CD1c-positive myeloid dendritic cell (primary cell): Measurements from ENCODE around the gene SAFB2.
A peak's percentile ranks its signal among the peaks of the same experiment; 100 is the strongest.

Experiments used
- DNase-seq: peaks from one replicate; pipeline ENCODE4 v3.0.0-alpha.2; 2016; ENCODE audit errors: extremely low spot score

The SAFB2 gene

GRCh38 chr19:5622465-5623396 lies at the start of gene SAFB2, which contains the start of gene SAFB:
TSS of gene SAFB2 (minus strand) at chr19:5622776. CDS start at chr19:5622715, 61 bp downstream.
TSS of gene SAFB (plus strand) at chr19:5623083. CDS start at chr19:5623206, 123 bp downstream.
- DNase-seq: peak; percentile 100

DNA sequence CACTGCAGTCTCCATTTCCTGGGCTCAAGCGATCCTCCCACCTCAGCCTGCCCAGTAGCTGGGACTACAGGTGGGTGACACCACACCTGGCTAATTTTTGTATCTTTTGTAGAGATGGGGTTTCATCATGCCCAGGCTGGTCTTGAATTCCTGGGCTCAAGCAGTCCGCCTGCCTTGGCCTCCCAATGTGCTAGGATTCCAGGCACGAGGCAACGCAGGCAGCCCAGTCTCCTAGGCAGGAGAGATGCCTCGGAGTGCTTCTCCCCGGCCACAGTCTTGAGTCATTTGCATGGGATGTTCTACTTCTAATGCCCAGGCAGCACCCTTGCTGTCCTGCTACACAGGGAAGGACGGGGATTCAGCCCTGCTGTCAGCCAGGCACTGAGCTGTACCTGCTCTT lies 49.0 kb upstream of the SAFB2 start:
- DNase-seq: no peak

DNA sequence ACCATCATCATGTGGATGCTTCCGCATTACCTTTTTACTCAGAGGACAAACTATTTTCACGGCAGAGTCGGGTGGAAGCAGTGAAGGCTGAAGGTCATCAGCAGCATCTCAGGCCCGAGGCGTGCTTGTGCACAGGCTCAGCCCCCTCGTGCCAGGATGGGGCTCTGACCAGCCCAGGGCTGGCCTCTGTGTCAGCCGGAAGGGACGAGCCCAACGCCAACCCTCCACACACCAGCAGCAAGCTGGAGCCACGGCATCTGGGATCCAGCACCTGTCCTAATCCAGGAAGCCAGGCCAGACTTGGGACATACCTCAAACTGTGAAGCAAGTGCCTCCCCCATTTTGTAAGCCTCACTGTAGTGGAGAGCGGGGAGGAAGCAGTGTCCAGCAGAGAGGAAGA lies 46.6 kb upstream of the SAFB2 start:
- DNase-seq: no peak

DNA sequence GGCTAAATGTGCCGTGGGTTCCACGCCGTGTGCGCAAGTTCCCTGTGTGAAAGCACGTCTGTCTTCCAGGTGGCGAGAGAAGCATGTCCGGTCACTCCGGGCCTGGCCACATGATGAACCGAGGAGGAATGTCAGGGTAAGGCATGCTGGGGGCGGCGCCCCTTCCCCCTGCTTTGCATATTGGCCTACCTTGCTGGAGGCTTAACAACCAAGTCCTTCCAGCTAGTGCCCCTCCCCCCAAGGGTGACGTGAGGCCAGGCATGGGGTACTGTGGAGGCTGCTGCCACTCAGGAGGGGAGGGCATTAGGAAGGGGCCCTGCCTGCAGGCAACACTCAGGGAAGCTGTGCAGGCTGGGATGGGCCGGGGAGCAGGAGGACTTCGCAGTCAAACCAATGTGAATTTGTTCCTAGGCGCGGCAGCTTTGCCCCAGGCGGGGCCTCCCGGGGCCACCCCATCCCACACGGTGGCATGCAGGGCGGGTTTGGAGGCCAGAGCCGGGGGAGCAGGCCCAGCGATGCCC lies 45.2 kb upstream of the SAFB2 start:
- no peak for DNase-seq

- no peak for DNase-seq
These were observed 44.5 kb upstream of the SAFB2 start for GRCh38 chr19:5666921-5667610.

DNA sequence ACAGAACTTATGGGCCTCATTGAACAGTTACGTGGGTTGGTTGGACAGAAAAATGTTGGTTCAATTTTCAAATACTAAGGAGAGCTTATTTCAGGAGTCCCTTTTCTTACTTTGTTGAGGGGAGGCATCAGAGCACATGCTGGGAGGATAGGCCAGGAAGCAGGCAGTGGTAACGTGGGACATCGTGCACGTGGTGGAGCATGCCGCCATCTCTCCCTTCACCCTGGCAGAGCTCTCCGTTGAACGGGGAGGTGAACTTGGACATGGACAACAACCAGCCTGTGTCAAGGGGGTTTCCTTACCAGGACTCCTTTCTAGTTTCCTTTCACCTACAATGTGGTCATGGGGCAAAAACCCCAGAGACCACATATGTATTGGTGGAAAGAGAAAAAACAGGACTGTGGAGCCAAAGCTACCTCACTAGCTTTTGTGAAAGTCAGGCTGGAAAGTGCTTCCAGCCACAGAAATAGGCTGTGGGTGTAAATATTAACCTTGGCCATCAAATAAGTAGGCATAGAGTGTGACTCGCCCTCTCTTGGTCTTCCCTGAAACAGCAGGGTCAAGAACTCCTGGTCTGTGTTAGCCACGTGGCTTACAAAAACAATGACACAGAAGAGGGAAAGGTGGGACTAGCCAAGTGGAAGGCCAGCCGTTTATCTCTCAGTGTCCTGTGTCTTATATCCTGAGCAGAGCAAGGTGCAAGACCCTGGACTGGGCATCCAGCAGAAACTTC lies 43.4 kb upstream of the SAFB2 start:
- DNase-seq: no peak

GRCh38 chr19:5664515-5664914 lies 41.9 kb upstream of the SAFB2 start:
- DNase-seq: no peak

DNA sequence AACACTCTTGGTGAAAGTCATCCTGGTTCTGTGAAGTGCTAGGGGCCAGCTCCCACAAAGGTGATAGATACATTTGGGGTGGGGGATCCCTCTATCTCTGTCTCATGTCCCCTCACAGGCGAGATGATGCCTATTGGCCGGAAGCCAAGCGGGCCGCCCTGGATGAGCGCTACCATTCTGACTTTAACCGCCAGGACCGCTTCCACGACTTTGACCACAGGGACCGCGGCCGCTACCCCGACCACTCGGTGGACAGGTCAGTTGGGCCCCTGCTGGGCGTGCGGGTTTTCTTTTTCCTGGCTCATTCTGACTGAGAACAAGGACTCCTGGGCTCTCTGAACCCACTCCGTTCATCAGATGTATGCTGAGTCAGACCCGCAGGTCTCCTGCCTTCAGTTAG lies 41.3 kb upstream of the SAFB2 start:
- DNase-seq: no peak

- DNase-seq: no peak
These were observed 38.9 kb upstream of the SAFB2 start for GRCh38 chr19:5661483-5661882.

DNA sequence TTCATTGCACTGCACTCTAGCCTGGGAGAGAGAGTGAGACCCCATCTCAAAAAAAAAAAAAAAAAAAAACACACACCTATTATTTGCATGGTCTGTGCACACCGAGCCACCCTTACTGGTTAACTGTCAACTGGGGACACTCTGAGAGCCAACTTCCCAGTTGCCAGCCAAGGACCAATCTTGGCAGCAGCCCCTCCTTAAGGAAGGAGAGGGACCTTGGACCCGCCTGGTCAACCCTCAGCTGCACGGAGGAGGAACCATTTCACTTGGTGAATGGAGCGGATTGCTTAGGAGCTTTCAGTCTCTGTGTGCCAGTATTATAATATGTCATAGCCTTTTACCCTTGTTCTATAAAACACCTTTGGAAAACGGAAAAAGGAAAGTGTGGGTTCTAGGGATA lies 32.8 kb upstream of the SAFB2 start:
- DNase-seq: no peak

DNA sequence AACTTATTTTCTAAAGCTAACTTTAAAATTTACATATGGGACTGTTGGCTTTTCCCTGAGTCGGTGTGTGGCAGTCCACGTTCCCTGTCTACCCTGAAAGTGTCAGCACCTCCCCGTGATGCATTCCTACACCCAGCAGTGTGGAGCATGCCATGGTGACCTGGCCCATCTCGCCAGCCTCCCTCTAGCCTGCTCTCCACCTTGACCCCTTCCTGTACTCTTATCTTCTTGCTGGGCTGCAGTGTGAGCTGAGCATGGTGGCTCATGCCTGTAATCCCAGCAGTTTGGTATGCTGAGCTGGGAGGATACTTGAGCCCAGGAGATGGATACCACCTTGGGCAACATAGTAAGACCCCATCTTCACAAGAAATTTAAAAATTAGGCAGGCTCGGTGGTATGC lies 32.4 kb upstream of the SAFB2 start:
- no peak for DNase-seq

DNA sequence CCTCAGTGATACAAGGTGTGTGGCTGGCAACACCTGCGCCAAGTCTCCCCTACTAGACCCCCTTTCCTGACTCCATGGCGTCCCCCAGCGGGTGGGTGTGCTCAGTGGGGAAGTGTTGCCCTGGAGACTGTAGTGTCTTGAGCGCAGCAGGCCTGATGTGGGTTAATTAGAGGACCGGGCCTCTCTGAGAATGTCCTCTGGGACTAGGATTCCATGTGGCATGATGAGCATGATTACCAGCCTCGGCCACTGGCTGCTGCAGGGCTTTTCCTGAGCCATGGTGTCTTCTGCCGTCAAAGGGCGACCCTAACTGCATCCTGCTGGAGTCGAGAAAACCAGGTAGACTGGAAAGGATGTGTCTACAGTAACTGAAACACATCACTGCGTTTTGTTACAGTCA lies 29.7 kb upstream of the SAFB2 start:
- DNase-seq: no peak

DNA sequence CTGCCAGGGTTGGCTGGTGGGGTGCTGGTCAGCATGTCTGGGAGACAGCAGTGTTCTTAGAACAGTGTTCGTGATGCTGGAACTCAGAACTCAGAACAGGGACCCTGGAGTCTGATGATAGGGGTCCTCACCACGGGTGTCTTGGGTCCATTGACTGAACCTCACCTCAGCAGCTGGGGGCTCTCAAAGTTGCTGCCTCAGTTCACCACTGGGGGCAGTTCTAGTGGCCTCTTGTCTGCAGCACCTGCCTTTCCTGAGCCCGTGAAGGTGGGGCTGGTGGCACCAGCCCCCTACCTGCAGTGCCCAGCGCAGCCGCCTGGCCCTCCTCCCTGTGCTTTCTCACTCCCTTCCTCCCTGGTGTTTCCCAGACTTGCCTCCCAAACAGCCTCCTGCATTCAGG lies 28.8 kb upstream of the SAFB2 start:
- DNase-seq: no peak

DNA sequence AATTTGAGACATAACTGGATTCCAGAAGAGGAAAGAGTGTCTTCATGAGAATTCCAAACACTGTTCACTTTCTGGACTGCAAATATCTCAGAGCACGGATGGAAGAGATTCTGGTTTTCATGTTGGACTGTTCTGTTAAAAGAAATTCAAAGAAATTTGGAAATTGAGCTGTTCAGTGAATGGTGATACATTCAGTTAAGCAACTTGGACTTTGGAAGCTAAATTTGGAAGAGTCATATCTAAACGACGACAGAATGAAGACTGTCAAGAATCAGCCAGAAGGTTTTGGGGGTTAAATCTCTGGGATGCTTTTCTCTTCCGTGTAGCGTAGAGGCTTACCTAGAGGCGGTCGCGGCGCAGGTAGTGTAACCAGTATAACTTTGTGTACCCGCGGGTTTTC lies 25.9 kb upstream of the SAFB2 start:
- DNase-seq: no peak

- no peak for DNase-seq
These were observed 24.1 kb upstream of the SAFB2 start for GRCh38 chr19:5646703-5647102.

DNA sequence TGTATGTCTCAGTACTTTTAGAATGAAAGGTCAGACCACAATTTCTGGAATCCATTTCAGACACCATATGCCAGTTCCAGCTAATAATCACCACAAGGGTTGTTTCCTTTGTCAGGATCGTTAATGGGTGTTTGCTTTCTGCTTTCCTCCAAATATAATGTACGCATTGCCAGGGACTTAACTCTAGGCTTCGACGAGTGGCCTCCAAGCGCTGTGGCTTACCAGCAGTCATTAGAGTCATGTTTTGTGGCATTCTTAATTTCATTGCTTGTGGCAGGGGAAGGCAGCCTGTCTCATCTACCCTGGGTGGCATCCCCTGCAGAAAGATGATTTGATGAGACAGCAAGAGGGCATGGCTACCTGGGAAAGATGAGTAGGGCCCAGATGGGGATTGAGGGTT lies 22.8 kb upstream of the SAFB2 start:
- no peak for DNase-seq

GRCh38 chr19:5644037-5644436 lies 21.5 kb upstream of the SAFB2 start:
- DNase-seq: no peak

DNA sequence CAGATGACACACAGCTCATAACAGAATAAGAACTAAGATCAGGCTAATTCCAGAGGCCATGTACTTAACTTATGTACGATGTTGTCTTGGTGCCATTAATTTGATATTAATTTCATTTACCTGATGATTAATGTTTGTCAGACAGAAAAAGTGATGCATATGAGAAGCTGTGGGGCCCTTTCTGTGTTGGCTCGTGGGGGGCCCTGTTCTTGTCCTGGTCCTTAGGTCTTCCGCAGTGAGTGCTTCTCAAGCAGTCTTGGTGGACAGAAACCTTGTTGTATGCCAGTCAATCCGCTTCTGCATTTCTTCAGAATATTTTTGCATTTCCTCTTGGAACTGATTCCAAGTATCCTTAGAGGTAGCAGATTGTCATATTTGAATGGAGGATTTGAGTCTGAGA lies 20.5 kb upstream of the SAFB2 start:
- no peak for DNase-seq

GRCh38 chr19:5642204-5642603 lies 19.6 kb upstream of the SAFB2 start:
- DNase-seq: no peak

GRCh38 chr19:5641171-5641570 lies 18.6 kb upstream of the SAFB2 start:
- no peak for DNase-seq

- no peak for DNase-seq
These were observed 15.4 kb upstream of the SAFB2 start for GRCh38 chr19:5637971-5638370.

DNA sequence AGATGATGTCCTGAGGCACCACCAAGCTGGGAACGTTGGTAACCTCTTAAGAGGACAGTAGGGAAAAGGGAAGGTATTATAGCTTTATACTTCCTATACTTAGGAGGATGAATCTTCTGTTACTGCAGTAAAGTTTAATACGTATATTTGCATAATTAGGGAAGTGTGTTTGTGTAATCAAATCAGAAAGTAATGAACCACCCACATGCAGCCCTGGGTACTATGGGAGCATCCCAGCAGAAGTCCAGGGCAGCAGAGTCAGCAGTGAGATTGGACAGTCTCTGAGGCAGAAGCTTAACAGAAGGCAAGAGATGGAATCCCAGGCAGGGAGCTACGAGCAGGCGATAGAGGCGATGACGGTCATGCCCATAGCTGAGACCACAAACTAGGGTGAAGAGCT lies 12.9 kb upstream of the SAFB2 start:
- DNase-seq: peak; percentile 61
